K562 (cell line): ENCODE results near the gene IGFL1. TPM values are rescaled to one million over a fixed set of nuclear protein-coding genes. Genes with fewer than 3 reads are reported as not detected.
A peak's percentile ranks its signal among the peaks of the same experiment; 100 is the strongest.

Experiments
- BRD9 ChIP-seq: fragments of 450-650 bp; IDR thresholded peaks from 2 replicates; pipeline ENCODE4 v1.6.1; 2018; ENCODE audit warnings: low read depth; ENCODE audit not compliant: partially characterized antibody
- CAMTA2 ChIP-seq: fragments of 250-450 bp; sonication (Bioruptor Pico); conservative IDR thresholded peaks from 2 replicates; pipeline ENCODE4 v1.5.1; 2022
- CEBPG ChIP-seq, 3 experiments: fragments of 200-800 bp in 1 of 3; sonication (Bioruptor generic) in 1 of 3; sonication (generic) in 1 of 3; formaldehyde crosslinking in 1 of 3; IDR thresholded peaks in 2 of 3; conservative IDR thresholded peaks in 1 of 3; 2 replicates each; pipeline versions ENCODE4 v1.6.1 to v1.8.0; 2016 to 2022; ENCODE audit warnings: missing compliant biosample characterization in 2 of 3, missing genetic modification characterization in 2 of 3, mild to moderate bottlenecking in 1 of 3, missing genetic modification reagents in 1 of 3
- CHD1 ChIP-seq: fragments of 200-600 bp; sonication (generic); IDR thresholded peaks from one replicate; pipeline ENCODE4 v1.6.1; 2012; ENCODE audit warnings: mild to moderate bottlenecking, moderate library complexity, low read length, inconsistent platforms
- COPS2 ChIP-seq: fragments of 450-650 bp; conservative IDR thresholded peaks from 2 replicates; pipeline ENCODE4 v1.6.1; 2016; ENCODE audit warnings: mild to moderate bottlenecking, moderate library complexity
- CREBBP ChIP-seq: IDR thresholded peaks from one replicate; pipeline ENCODE4 v1.6.1; 2012; ENCODE audit warnings: low read depth, mild to moderate bottlenecking, control low read depth, inconsistent platforms, low read length
- DDX20 ChIP-seq: fragments of 450-650 bp; IDR thresholded peaks from 2 replicates; pipeline ENCODE4 v1.6.1; 2016; ENCODE audit warnings: missing genetic modification characterization, low read depth, mild to moderate bottlenecking, missing compliant biosample characterization, moderate library complexity
- E2F6 ChIP-seq, 2 experiments: IDR thresholded peaks; 2 replicates each; pipeline ENCODE4 v1.6.1; 2011; ENCODE audit warnings: borderline replicate concordance in 1 of 2, control low read depth in 1 of 2, low read depth in 1 of 2, low read length in 1 of 2, mild to moderate bottlenecking in 1 of 2, mixed read lengths in 1 of 2, moderate library complexity in 1 of 2; ENCODE audit not compliant: insufficient read depth in 1 of 2, insufficient read length in 1 of 2, poor library complexity in 1 of 2, severe bottlenecking in 1 of 2; ENCODE audit errors: extremely low read depth in 1 of 2
- ETV1 ChIP-seq: fragments of 450-650 bp; conservative IDR thresholded peaks from 2 replicates; pipeline ENCODE4 v1.6.1; 2016; ENCODE audit warnings: missing genetic modification characterization, control low read depth, low read depth, missing compliant biosample characterization
- HBP1 ChIP-seq: fragments of 450-650 bp; formaldehyde crosslinking; IDR thresholded peaks from 2 replicates; pipeline ENCODE4 v1.4.0; 2022; ENCODE audit warnings: missing genetic modification characterization
- HCFC1 ChIP-seq: IDR thresholded peaks from 2 replicates; pipeline ENCODE4 v1.6.1; 2012; ENCODE audit warnings: low read depth, low read length, improper control_type of control experiment
- MTA1 ChIP-seq: fragments of 450-650 bp; IDR thresholded peaks from 2 replicates; pipeline ENCODE4 v1.6.1; 2017; ENCODE audit warnings: borderline replicate concordance
- PCBP2 ChIP-seq: fragments of 200-400 bp; formaldehyde crosslinking; IDR thresholded peaks from 2 replicates; pipeline ENCODE4 v1.6.1; 2018; ENCODE audit warnings: low read length, low read depth, mild to moderate bottlenecking, moderate library complexity; ENCODE audit not compliant: poor library complexity, severe bottlenecking
- PKNOX1 ChIP-seq: fragments of 450-650 bp; IDR thresholded peaks from 2 replicates; pipeline ENCODE4 v1.6.1; 2016
- POLR2AphosphoS5 ChIP-seq: IDR thresholded peaks from 2 replicates; pipeline ENCODE4 v1.6.1; 2011; ENCODE audit warnings: mild to moderate bottlenecking, low read depth, low read length, moderate library complexity; ENCODE audit not compliant: control insufficient read depth, insufficient read depth
- SAFB2 ChIP-seq: fragments of 200-400 bp; formaldehyde crosslinking; IDR thresholded peaks from 2 replicates; pipeline ENCODE4 v1.6.1; 2018; ENCODE audit warnings: borderline replicate concordance, low read length, low read depth, moderate library complexity; ENCODE audit not compliant: severe bottlenecking
- TARDBP ChIP-seq: fragments of 450-650 bp; IDR thresholded peaks from 2 replicates; pipeline ENCODE4 v1.6.1; 2016
- XRCC3 ChIP-seq: fragments of 450-650 bp; IDR thresholded peaks from 2 replicates; pipeline ENCODE4 v1.6.1; 2017; ENCODE audit warnings: mild to moderate bottlenecking, moderate library complexity
- ZNF165 ChIP-seq: fragments of 250-450 bp; sonication (Bioruptor Pico); IDR thresholded peaks from 2 replicates; pipeline ENCODE4 v1.4.0; 2020; ENCODE audit warnings: borderline replicate concordance
- ZNF512 ChIP-seq: IDR thresholded peaks from 2 replicates; pipeline ENCODE4 v1.6.1; 2016; ENCODE audit warnings: missing genetic modification characterization, missing compliant biosample characterization
- ZNF830 ChIP-seq: fragments of 250-450 bp; sonication (Bioruptor Pico); IDR thresholded peaks from 2 replicates; pipeline ENCODE4 v1.5.0; 2021; ENCODE audit warnings: mild to moderate bottlenecking
- polyA plus RNA-seq, 8 experiments: library from polyadenylated mRNA; depleted of rRNA in 4 of 8; stranded (reverse) in 5 of 8; unstranded in 3 of 8; fragments of >200 nt; fragmentation: Nextera tagmentation in 2 of 8; fragmentation: Illumina TruSeq in 1 of 8; extraction: Ambion mirVana in 2 of 8; extraction: Trizol in 1 of 8; gene quantifications; 2 replicates each; pipeline versions ENCODE4 v1.2.1 to v1.2.3, GENCODE V29; 2011 to 2014; ENCODE audit warnings: inconsistent platforms in 1 of 8, missing spikeins in 1 of 8
- total RNA-seq, 7 experiments: library from RNA; depleted of rRNA in 6 of 7; stranded (reverse); fragments of >200 nt in 6 of 7; fragmentation: Illumina TruSeq in 2 of 7; extraction: Trizol in 2 of 7; gene quantifications; 2 replicates each; pipeline versions ENCODE4 v1.2.1 to v1.2.3, GENCODE V29; 2011 to 2021; ENCODE audit warnings: low replicate concordance in 1 of 7

IGFL1 gene
- total and polyA plus RNA-seq, 9 of the 15 experiments (the other 6 are each of a cell fraction or from before 2014, with no cell fraction given) = not detected

GRCh38 chr19:46202872-46203860, 26.4 kb upstream of the IGFL1 start (continued):
- no peak for TF ChIP-seq HBP1 (CRISPR knock-in tag)
- no peak for TF ChIP-seq CHD1
- TF ChIP-seq PCBP2 = no peak
- peak; percentile 81; the same call in 1 of the 2 replicates for TF ChIP-seq CAMTA2 (CRISPR knock-in tag)
- no peak for TF ChIP-seq ETV1 (tag)
- peak; percentile 69; the same call in 1 of the 2 replicates for TF ChIP-seq CEBPG (CRISPR knock-in tag; IDR thresholded peaks at IDR 0.05)
- TF ChIP-seq CEBPG (tag; conservative IDR thresholded peaks at IDR 0.05 in 1 of 2, IDR thresholded peaks at IDR 0.05 in 1 of 2) = peak in 1 of 2 experiments; percentile 5; a peak in 1 of 4 replicates
- TF ChIP-seq ZNF830 (CRISPR knock-in tag) = no peak
- no peak for TF ChIP-seq SAFB2
- TF ChIP-seq CREBBP = no peak
- peak; percentile 96; the same call in 1 of the 2 replicates for TF ChIP-seq ZNF165 (CRISPR knock-in tag)
- peak; percentile 90 for TF ChIP-seq PKNOX1
- TF ChIP-seq BRD9 = no peak
- peak; percentile 72 for TF ChIP-seq DDX20
- no peak for TF ChIP-seq POLR2AphosphoS5
- no peak for TF ChIP-seq ZNF512
- TF ChIP-seq HCFC1 = no peak
- TF ChIP-seq E2F6 (IDR thresholded peaks at IDR 0.05; ENCODE audit: borderline replicate concordance in 1 of 2, extremely low read depth in 1 of 2, insufficient read depth in 1 of 2, insufficient read length in 1 of 2, low read depth in 1 of 2, low read length in 1 of 2, poor library complexity in 1 of 2, severe bottlenecking in 1 of 2) = no peak
- TF ChIP-seq MTA1 = no peak
- no peak for TF ChIP-seq XRCC3
- TF ChIP-seq COPS2 = no peak
- no peak for TF ChIP-seq TARDBP
